HEK293 (cell line): ENCODE measurements around the gene ZC3H12C.
A peak's percentile ranks its signal among the peaks of the same experiment; 100 is the strongest.

ENCODE experiments used
- CTCF ChIA-PET: fragments of 350-600 bp; formaldehyde crosslinking; extraction: SDS; loops from one replicate; lab custom pipeline; 2021; ENCODE audit warnings: antibody characterized with exemption; lab: Yijun Ruan, JAX
- POLR2A ChIA-PET: fragments of 300-600 bp; formaldehyde crosslinking; extraction: SDS; loops from one replicate; lab custom pipeline; 2020; ENCODE audit warnings: antibody characterized with exemption, inconsistent platforms; lab: Yijun Ruan, JAX
- H3K27ac ChIP-seq: fragments of 200-500 bp; sonication (Bioruptor generic); 2 replicates; pipeline ENCODE4 v1.5.1; 2014; ENCODE audit warnings: low read depth, low read length, control low read depth, inconsistent platforms; ENCODE audit errors: extremely low read depth
- H3K36me3 ChIP-seq, 2 experiments: fragments of 200-500 bp in 1 of 2; sonication (Bioruptor generic) in 1 of 2; 1 replicate in 1 of 2; 2 replicates in 1 of 2; pipeline ENCODE4 v1.5.1; 2014 to 2017; ENCODE audit warnings: inconsistent platforms in 2 of 2, low read length in 2 of 2; ENCODE audit not compliant: control insufficient read depth in 2 of 2, insufficient read depth in 1 of 2
- H3K4me1 ChIP-seq: fragments of 200-500 bp; sonication (Bioruptor generic); 2 replicates; pipeline ENCODE4 v1.5.1; 2014; ENCODE audit warnings: mild to moderate bottlenecking, low read length, inconsistent platforms; ENCODE audit not compliant: control insufficient read depth, insufficient read depth
- H3K4me3 ChIP-seq: 2 replicates; pipeline ENCODE4 v1.5.1; 2011; ENCODE audit warnings: low read depth, mild to moderate bottlenecking, control low read depth, low read length, moderate library complexity
- H3K9me3 ChIP-seq: fragments of 200-500 bp; sonication (Bioruptor generic); 2 replicates; pipeline ENCODE4 v1.5.1; 2014; ENCODE audit warnings: low read depth, low read length, inconsistent platforms; ENCODE audit not compliant: control insufficient read depth, insufficient read depth
- BCL11A ChIP-seq: fragments of 450-650 bp; formaldehyde crosslinking; IDR thresholded peaks from 2 replicates; pipeline ENCODE4 v1.5.1; 2016; ENCODE audit warnings: low read depth, missing biosample characterization, missing genetic modification characterization
- HOXC10 ChIP-seq: sonication (generic); formaldehyde crosslinking; IDR thresholded peaks from 2 replicates; pipeline ENCODE4 v1.8.1; 2023; ENCODE audit warnings: mild to moderate bottlenecking, missing genetic modification reagents
- PATZ1 ChIP-seq: fragments of 450-650 bp; formaldehyde crosslinking; IDR thresholded peaks from 2 replicates; pipeline ENCODE4 v1.5.1; 2016; ENCODE audit warnings: missing biosample characterization, missing genetic modification characterization
- SCRT1 ChIP-seq: fragments of 450-650 bp; formaldehyde crosslinking; IDR thresholded peaks from 2 replicates; pipeline ENCODE4 v1.5.1; 2016; ENCODE audit warnings: missing biosample characterization, missing genetic modification characterization, borderline replicate concordance
- SP3 ChIP-seq: fragments of 450-650 bp; formaldehyde crosslinking; IDR thresholded peaks from 2 replicates; pipeline ENCODE4 v1.5.1; 2016; ENCODE audit warnings: missing biosample characterization, missing genetic modification characterization
- SP7 ChIP-seq: fragments of 450-650 bp; formaldehyde crosslinking; IDR thresholded peaks from 2 replicates; pipeline ENCODE4 v1.5.1; 2016; ENCODE audit warnings: missing biosample characterization, missing genetic modification characterization
- TCF7L2 ChIP-seq: IDR thresholded peaks from 2 replicates; pipeline ENCODE4 v1.6.1; 2011; ENCODE audit warnings: low read depth, mild to moderate bottlenecking, inconsistent platforms, low read length, moderate library complexity, borderline replicate concordance
- ZBTB48 ChIP-seq: fragments of 450-650 bp; formaldehyde crosslinking; IDR thresholded peaks from 2 replicates; pipeline ENCODE4 v1.5.1; 2016; ENCODE audit warnings: missing biosample characterization, missing genetic modification characterization
- ZNF121 ChIP-seq: fragments of 450-650 bp; formaldehyde crosslinking; IDR thresholded peaks from 2 replicates; pipeline ENCODE4 v1.5.1; 2016; ENCODE audit warnings: missing biosample characterization, missing genetic modification characterization
- ZNF148 ChIP-seq: fragments of 450-650 bp; formaldehyde crosslinking; IDR thresholded peaks from 2 replicates; pipeline ENCODE4 v1.5.0; 2017; ENCODE audit warnings: missing biosample characterization, missing genetic modification characterization, borderline replicate concordance
- ZNF184 ChIP-seq: fragments of 450-650 bp; IDR thresholded peaks from 2 replicates; pipeline ENCODE4 v1.5.1; 2018; ENCODE audit warnings: missing biosample characterization, mild to moderate bottlenecking, missing genetic modification characterization
- ZNF211 ChIP-seq: fragments of 450-650 bp; formaldehyde crosslinking; IDR thresholded peaks from 2 replicates; pipeline ENCODE4 v1.5.1; 2016; ENCODE audit warnings: low read depth, missing biosample characterization, missing genetic modification characterization
- ZNF223 ChIP-seq: fragments of 450-650 bp; formaldehyde crosslinking; IDR thresholded peaks from 2 replicates; pipeline ENCODE4 v1.5.1; 2016; ENCODE audit warnings: missing biosample characterization, missing genetic modification characterization
- ZNF274 ChIP-seq, 2 experiments: fragments of 200-500 bp in 1 of 2; fragments of 450-650 bp in 1 of 2; sonication (Bioruptor generic) in 1 of 2; formaldehyde crosslinking in 1 of 2; IDR thresholded peaks; 2 replicates each; pipeline versions ENCODE4 v1.5.1 to v1.6.1; 2014 to 2016; ENCODE audit warnings: borderline replicate concordance in 1 of 2, inconsistent platforms in 1 of 2, low read length in 1 of 2, missing biosample characterization in 1 of 2, missing genetic modification characterization in 1 of 2
- ZNF341 ChIP-seq: fragments of 450-650 bp; formaldehyde crosslinking; IDR thresholded peaks from 2 replicates; pipeline ENCODE4; 2016; ENCODE audit warnings: low read depth, missing biosample characterization, missing genetic modification characterization
- ZNF510 ChIP-seq: fragments of 450-650 bp; formaldehyde crosslinking; IDR thresholded peaks from 2 replicates; pipeline ENCODE4 v1.5.1; 2018; ENCODE audit warnings: mild to moderate bottlenecking, missing genetic modification characterization, missing biosample characterization; ENCODE audit not compliant: insufficient replicate concordance
- ZNF600 ChIP-seq: fragments of 450-650 bp; formaldehyde crosslinking; IDR thresholded peaks from 2 replicates; pipeline ENCODE4 v1.5.1; 2016; ENCODE audit warnings: missing biosample characterization, missing genetic modification characterization
- ZNF747 ChIP-seq: fragments of 450-650 bp; formaldehyde crosslinking; IDR thresholded peaks from 2 replicates; pipeline ENCODE4 v1.5.1; 2016; ENCODE audit warnings: missing biosample characterization, missing genetic modification characterization
- ZSCAN4 ChIP-seq: fragments of 450-650 bp; formaldehyde crosslinking; IDR thresholded peaks from 2 replicates; pipeline ENCODE4 v1.5.1; 2017; ENCODE audit warnings: missing biosample characterization, missing genetic modification characterization

The ZC3H12C gene

GRCh38 chr11:110173811-110174644, 80.8 kb downstream of the ZC3H12C start (continued):
- no peak for TF ChIP-seq ZSCAN4
- no peak for TF ChIP-seq BCL11A (tag by site-specific recombination)
- no peak for TF ChIP-seq ZNF121 (tag by site-specific recombination)
- no peak for TF ChIP-seq ZNF600 (tag by site-specific recombination)
- TF ChIP-seq SP3 (tag by site-specific recombination), result no peak
- TF ChIP-seq ZBTB48 (tag by site-specific recombination), result peak; percentile 96
- TF ChIP-seq SCRT1 (tag by site-specific recombination), result peak; percentile 23; the same call in 1 of the 2 replicates
- no peak for TF ChIP-seq TCF7L2
- TF ChIP-seq, all 188 proteins: peak for 5

- Histone ChIP-seq H3K9me3 (no peaks in the 10 kb centered on the region), H3K27ac (no peak overlapping the region), H3K4me1 (no peaks in the 10 kb centered on the region), H3K4me3 (no peak overlapping the region), H3K36me3 (no peaks in the 10 kb centered on the region)
- CTCF ChIA-PET, result interaction anchor here (0.6 to 3.4 kb wide), 19 partner anchors 7 to 1759 kb away, joined by 3 to 24 read pairs (median 3); no protein-coding TSS in a partner anchor
- POLR2A ChIA-PET, result no interaction called here
- TF ChIP-seq ZNF341 (tag by site-specific recombination), result no peak
- no peak for TF ChIP-seq ZNF747 (tag by site-specific recombination)
- TF ChIP-seq HOXC10 (CRISPR knock-in tag), result no peak
- no peak for TF ChIP-seq ZNF148 (tag by site-specific recombination)
- no peak for TF ChIP-seq SP7
- no peak for TF ChIP-seq ZNF600 (tag by site-specific recombination)
- TF ChIP-seq ZNF211 (tag by site-specific recombination), result no peak
- TF ChIP-seq ZNF274 (IDR thresholded peaks at IDR 0.05; ENCODE audit: low read length), result no peak
- no peak for TF ChIP-seq ZNF274 (tag by site-specific recombination; IDR thresholded peaks at IDR 0.05; ENCODE audit: borderline replicate concordance)
- TF ChIP-seq ZNF223 (tag by site-specific recombination), result no peak
- TF ChIP-seq ZNF510 (tag by site-specific recombination), result no peak
- no peak for TF ChIP-seq ZNF184
- no peak for TF ChIP-seq PATZ1 (tag by site-specific recombination)
Measured at GRCh38 chr11:110174645-110175310, 81.6 kb downstream of the ZC3H12C start.
